Sigmoid colon (tissue), 7 donors: ENCODE data around the gene ABHD5. TPM values are rescaled to one million over a fixed set of nuclear protein-coding genes. Genes with fewer than 3 reads are reported as not detected.

Source experiments
- DNase-seq: peaks from one replicate; pipeline ENCODE4 v3.0.0-alpha.2; 2019
- H3K27ac ChIP-seq, 4 donors: fragments of 200-600 bp; sonication (generic); one replicate each; pipeline ENCODE4 v1.5.1; 2016 to 2019; ENCODE audit warnings: mild to moderate bottlenecking in 1 of 4
- H3K27me3 ChIP-seq, 3 donors: fragments of 200-600 bp; sonication (generic); one replicate each; pipeline ENCODE4 v1.5.1; 2019; ENCODE audit warnings: mild to moderate bottlenecking in 1 of 3
- H3K36me3 ChIP-seq, 4 donors: fragments of 200-600 bp; sonication (generic); one replicate each; pipeline ENCODE4 v1.5.1; 2016 to 2019
- H3K4me1 ChIP-seq, 4 donors: fragments of 200-600 bp; sonication (generic); one replicate each; pipeline ENCODE4 v1.5.1; 2017 to 2019
- H3K4me3 ChIP-seq, 4 donors: fragments of 200-600 bp; sonication (generic); one replicate each; pipeline ENCODE4 v1.5.1; 2017 to 2019; ENCODE audit warnings: mild to moderate bottlenecking in 2 of 4, moderate library complexity in 1 of 4
- H3K9me3 ChIP-seq, 4 donors: fragments of 200-600 bp in 3 of 4; sonication (generic) in 3 of 4; one replicate each; pipeline versions ENCODE4 v1.5.1 to v1.6.1; 2013 to 2019
- EP300 ChIP-seq, 4 donors: sonication (generic); formaldehyde crosslinking; IDR thresholded peaks; one replicate each; pipeline ENCODE4 v1.6.1; 2017; ENCODE audit warnings: antibody characterized with exemption in 4 of 4
- POLR2A ChIP-seq, 2 donors: fragments of 450-650 bp; IDR thresholded peaks; one replicate each; pipeline ENCODE4 v1.6.1; 2016; ENCODE audit warnings: antibody characterized with exemption in 2 of 2, mild to moderate bottlenecking in 2 of 2, moderate library complexity in 2 of 2
- POLR2AphosphoS5 ChIP-seq, 4 donors: sonication (generic); formaldehyde crosslinking; IDR thresholded peaks; one replicate each; pipeline ENCODE4 v1.6.1; 2017; ENCODE audit warnings: antibody characterized with exemption in 4 of 4
- WGBS, 2 donors: extraction: QIAGEN DNeasy Blood & Tissue Kit; methylation state at CpG; one replicate each; pipeline ENCODE4 v1.1.7; 2013; 5-methylcytosine and 5-hydroxymethylcytosine counted together
- intact Hi-C: fragments of 100-400 bp; cut with DNase I; formaldehyde crosslinking; loops from one replicate; pipeline ENCODE4 v1.15.1; 2023
- polyA plus RNA-seq, 3 donors: library from polyadenylated mRNA; stranded (reverse); fragments of 200-250 nt; gene quantifications; one replicate each; pipeline ENCODE4 v1.2.3, GENCODE V29; 2013
- total RNA-seq, 4 donors: library from RNA; depleted of rRNA; stranded (reverse); fragments of >200 nt; gene quantifications; one replicate each; pipeline ENCODE4 v1.1.0, GENCODE V29; 2016
- TF ChIP-seq, protein P1 (sequence below), 4 experiments: fragments of 450-650 bp in 3 of 4; fragments of 200-600 bp in 1 of 4; IDR thresholded peaks; one replicate each; pipeline ENCODE4 v1.5.1; 2016 to 2019; ENCODE audit warnings: antibody characterized with exemption in 4 of 4, mild to moderate bottlenecking in 3 of 4, moderate library complexity in 2 of 4
- donor health status: healthy with polysubstance abuse.
- donor health status: Bipolar disorder and iron deficiency.
- donor health status: healthy.

ABHD5 gene
- total and polyA plus RNA-seq, 7 donors, result 11.1 to 48.3 (median 22.2) TPM

DNA sequence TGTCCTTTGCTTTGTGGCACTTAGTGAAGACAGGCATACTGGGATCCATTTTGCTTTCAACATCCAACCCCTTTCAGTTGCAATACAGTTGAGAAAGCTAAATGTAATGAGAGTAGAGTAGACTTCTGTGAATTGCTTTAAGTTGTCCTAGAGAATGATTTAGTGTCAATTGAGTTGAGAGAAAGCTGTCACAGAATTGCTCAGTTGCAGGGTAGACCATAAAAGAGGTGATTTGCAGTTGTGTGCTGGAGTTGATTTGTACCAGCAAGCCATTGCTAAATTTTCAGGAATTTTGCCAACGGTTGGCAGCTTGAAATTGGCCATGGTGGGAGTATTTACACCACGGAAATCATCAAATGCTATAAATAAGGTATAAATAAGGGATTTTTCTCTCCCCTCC is 2.2 kb downstream of the ABHD5 start:
- TF ChIP-seq, protein P1, sequence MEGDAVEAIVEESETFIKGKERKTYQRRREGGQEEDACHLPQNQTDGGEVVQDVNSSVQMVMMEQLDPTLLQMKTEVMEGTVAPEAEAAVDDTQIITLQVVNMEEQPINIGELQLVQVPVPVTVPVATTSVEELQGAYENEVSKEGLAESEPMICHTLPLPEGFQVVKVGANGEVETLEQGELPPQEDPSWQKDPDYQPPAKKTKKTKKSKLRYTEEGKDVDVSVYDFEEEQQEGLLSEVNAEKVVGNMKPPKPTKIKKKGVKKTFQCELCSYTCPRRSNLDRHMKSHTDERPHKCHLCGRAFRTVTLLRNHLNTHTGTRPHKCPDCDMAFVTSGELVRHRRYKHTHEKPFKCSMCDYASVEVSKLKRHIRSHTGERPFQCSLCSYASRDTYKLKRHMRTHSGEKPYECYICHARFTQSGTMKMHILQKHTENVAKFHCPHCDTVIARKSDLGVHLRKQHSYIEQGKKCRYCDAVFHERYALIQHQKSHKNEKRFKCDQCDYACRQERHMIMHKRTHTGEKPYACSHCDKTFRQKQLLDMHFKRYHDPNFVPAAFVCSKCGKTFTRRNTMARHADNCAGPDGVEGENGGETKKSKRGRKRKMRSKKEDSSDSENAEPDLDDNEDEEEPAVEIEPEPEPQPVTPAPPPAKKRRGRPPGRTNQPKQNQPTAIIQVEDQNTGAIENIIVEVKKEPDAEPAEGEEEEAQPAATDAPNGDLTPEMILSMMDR (IDR thresholded peaks at IDR 0.05), result no peak
- no peak for TF ChIP-seq EP300 (IDR thresholded peaks at IDR 0.05)
- TF ChIP-seq POLR2AphosphoS5 (IDR thresholded peaks at IDR 0.05), result no peak
- no peak for TF ChIP-seq POLR2A (IDR thresholded peaks at IDR 0.05)
- no peaks in the 10 kb centered on the region for H3K9me3 ChIP-seq
- WGBS, 2 donors, result 39 to 72% methylated on average over 2 of the region's 2 CpGs
- H3K27me3 ChIP-seq, result no peaks in the 10 kb centered on the region
- H3K4me3 ChIP-seq, result no peak overlapping the region
- no peaks in the 10 kb centered on the region for H3K36me3 ChIP-seq
- DNase-seq, result no peak
- H3K27ac ChIP-seq, result no peak overlapping the region
- peaks cover 0 to 37% (median 24%) of the 10 kb centered on the region in 4 donors for H3K4me1 ChIP-seq
- intact Hi-C loops, result loop anchor here (5.0 kb wide), 2 partner anchors 151 to 406 kb away; partner anchors contain the start of gene SNRK

DNA sequence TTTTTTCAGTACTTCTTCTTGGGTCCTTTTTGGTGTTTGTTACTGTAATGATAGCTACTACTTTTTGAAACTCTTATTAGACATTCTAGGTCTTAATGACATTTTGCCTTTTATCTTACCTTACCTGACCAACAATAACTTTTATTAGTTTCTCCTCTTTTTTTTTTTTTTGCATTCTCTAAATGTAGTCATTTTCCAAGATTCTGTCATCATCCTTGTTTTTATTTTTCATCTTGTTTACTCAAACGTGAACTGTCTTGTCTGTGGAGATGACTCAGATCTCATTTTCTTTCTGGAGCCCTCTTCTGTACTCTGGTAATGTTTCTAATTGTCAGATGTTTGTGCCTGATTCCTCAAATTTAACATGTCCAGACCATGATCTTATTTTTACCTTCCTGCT is 2.9 kb downstream of the ABHD5 start:
- Histone ChIP-seq H3K36me3 (no peaks in the 10 kb centered on the region), H3K27ac (no peak overlapping the region), H3K4me3 (no peak overlapping the region), H3K4me1 (peaks cover 0 to 39% (median 26%) of the 10 kb centered on the region in 4 donors), H3K27me3 (no peaks in the 10 kb centered on the region), H3K9me3 (no peaks in the 10 kb centered on the region)
- intact Hi-C loops, result loop anchor here (5.0 kb wide), 2 partner anchors 151 to 406 kb away; partner anchors contain the start of gene SNRK
- WGBS, 2 donors, result 61 to 67% methylated on average over 1 of the region's 1 CpG
- TF ChIP-seq POLR2A (IDR thresholded peaks at IDR 0.05) (no peak), EP300 (IDR thresholded peaks at IDR 0.05) (no peak), POLR2AphosphoS5 (IDR thresholded peaks at IDR 0.05) (no peak)
- TF ChIP-seq, protein P1 (IDR thresholded peaks at IDR 0.05), result no peak
- no peak for DNase-seq

DNA sequence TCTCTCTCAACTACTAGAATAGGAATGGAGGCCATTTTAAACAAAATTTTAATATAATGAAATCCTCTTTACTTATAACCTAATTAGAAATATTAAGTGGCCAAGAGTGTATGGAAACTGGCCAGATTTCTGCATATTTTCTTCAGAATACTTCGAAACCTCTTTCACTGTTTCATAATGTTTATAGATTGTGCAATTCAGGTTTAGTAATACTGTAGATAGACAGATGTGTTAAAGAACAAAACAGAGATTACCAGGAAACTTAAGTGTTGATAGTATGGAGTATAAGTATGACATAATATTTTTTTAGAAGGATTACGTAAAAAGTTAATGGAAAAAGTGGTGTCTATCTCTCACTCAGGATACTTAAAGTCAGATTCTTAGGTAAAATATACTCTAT is 4.7 kb downstream of the ABHD5 start:
- no peak for DNase-seq
- WGBS, 2 donors, result 75 to 83% methylated on average over 2 of the region's 2 CpGs
- no peak overlapping the region for H3K4me3 ChIP-seq
- intact Hi-C loops, result no loop called here
- TF ChIP-seq, protein P1 (IDR thresholded peaks at IDR 0.05), result no peak
- TF ChIP-seq POLR2AphosphoS5 (IDR thresholded peaks at IDR 0.05), result peak in 2 of 4 donors; percentile 26 to 57
- H3K4me1 ChIP-seq, result peaks cover 0 to 31% (median 17%) of the 10 kb centered on the region in 4 donors
- peak overlapping the region in 1 of 4 donors; percentile 45 for H3K27ac ChIP-seq
- H3K27me3 ChIP-seq, result no peaks in the 10 kb centered on the region
- H3K9me3 ChIP-seq, result no peaks in the 10 kb centered on the region
- H3K36me3 ChIP-seq, result peaks cover 0 to 8% (median 0%) of the 10 kb centered on the region in 4 donors

DNA sequence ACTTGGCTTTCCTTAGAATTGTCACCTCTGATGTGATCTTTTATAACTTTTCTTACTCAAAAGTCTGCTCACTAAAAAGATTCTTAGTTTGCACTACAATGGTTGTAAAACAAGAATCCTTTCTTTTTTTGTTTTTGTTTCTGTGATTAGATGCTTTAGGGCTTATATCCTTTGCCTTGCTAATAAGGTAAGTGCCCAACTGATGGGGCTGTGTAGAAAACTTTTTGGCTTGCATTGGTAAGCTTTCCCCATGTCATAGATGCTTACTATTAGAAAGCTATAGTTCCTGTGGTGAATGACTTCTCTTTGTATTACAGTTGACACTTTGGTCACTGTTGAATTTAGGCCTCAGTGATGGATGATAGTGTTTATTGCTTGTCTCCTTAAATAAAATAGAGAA is 5.1 kb downstream of the ABHD5 start:
- DNase-seq, result no peak
- H3K4me3 ChIP-seq, result no peak overlapping the region
- H3K27ac ChIP-seq, result peak overlapping the region in 1 of 4 donors; percentile 45
- no peaks in the 10 kb centered on the region for H3K9me3 ChIP-seq
- TF ChIP-seq POLR2A (IDR thresholded peaks at IDR 0.05), result no peak
- TF ChIP-seq, protein P1 (IDR thresholded peaks at IDR 0.05), result no peak
- TF ChIP-seq EP300 (IDR thresholded peaks at IDR 0.05), result no peak
- TF ChIP-seq POLR2AphosphoS5 (IDR thresholded peaks at IDR 0.05), result no peak
- no peaks in the 10 kb centered on the region for H3K27me3 ChIP-seq
- H3K4me1 ChIP-seq, result peaks cover 0 to 31% (median 16%) of the 10 kb centered on the region in 4 donors
- H3K36me3 ChIP-seq, result peaks cover 0 to 10% (median 0%) of the 10 kb centered on the region in 4 donors
- intact Hi-C loops, result no loop called here

DNA sequence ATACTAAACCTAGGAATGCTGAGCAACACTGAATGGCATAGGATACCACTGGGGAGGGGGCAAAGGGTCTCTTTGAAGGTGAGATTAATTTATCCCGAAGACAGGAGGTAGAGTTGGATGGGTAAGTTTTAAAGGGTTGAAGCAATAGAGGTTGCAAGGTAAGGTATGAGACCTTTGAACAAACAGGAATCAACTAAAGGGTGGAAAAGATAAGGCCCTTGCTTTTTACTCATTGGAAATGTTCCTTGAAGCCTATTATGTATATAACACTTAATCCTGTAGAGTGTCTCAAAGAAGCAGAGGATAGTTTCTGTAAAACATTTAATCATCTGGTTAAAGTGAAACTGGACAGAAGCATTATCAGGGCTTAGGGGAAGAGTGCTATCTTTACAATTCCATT is 5.7 kb downstream of the ABHD5 start:
- H3K27me3 ChIP-seq, result no peaks in the 10 kb centered on the region
- no peak overlapping the region for H3K4me3 ChIP-seq
- TF ChIP-seq POLR2AphosphoS5 (IDR thresholded peaks at IDR 0.05), result no peak
- TF ChIP-seq EP300 (IDR thresholded peaks at IDR 0.05), result no peak
- TF ChIP-seq, protein P1 (IDR thresholded peaks at IDR 0.05), result no peak
- no peak for TF ChIP-seq POLR2A (IDR thresholded peaks at IDR 0.05)
- DNase-seq, result no peak
- H3K9me3 ChIP-seq, result no peaks in the 10 kb centered on the region
- H3K4me1 ChIP-seq, result peaks cover 0 to 31% (median 16%) of the 10 kb centered on the region in 4 donors
- WGBS, 2 donors, result 56 to 78% methylated on average over 1 of the region's 1 CpG
- intact Hi-C loops, result no loop called here
- peaks cover 0 to 14% (median 0%) of the 10 kb centered on the region in 4 donors for H3K36me3 ChIP-seq
- H3K27ac ChIP-seq, result no peak overlapping the region
